Transverse colon (tissue), 4 donors: ENCODE measurements around the gene RFPL1.
"Not testable (repeated sequence)": the region's sequence is repeated elsewhere in the genome, so short reads cannot be mapped to it uniquely, and the experiment has no call there.

Source experiments
- EP300 ChIP-seq: sonication (generic); formaldehyde crosslinking; IDR thresholded peaks from one replicate; pipeline ENCODE4 v1.6.1; 2017; ENCODE audit warnings: antibody characterized with exemption, low read depth
- POLR2A ChIP-seq: fragments of 450-650 bp; IDR thresholded peaks from one replicate; pipeline ENCODE4 v1.6.1; 2016; ENCODE audit warnings: antibody characterized with exemption, mild to moderate bottlenecking, moderate library complexity
- POLR2AphosphoS5 ChIP-seq, 3 donors: sonication (generic); formaldehyde crosslinking; IDR thresholded peaks; one replicate each; pipeline ENCODE4 v1.6.1; 2016; ENCODE audit warnings: antibody characterized with exemption in 3 of 3
- TF ChIP-seq, protein P1 (sequence below), 5 experiments: fragments of 200-600 bp in 3 of 5; fragments of 450-650 bp in 2 of 5; sonication (generic) in 3 of 5; IDR thresholded peaks; 1 replicate in 2 of 5; 2 replicates in 3 of 5; pipeline ENCODE4 v1.5.1; 2016 to 2017; ENCODE audit warnings: antibody characterized with exemption in 5 of 5, inconsistent platforms in 3 of 5, mild to moderate bottlenecking in 2 of 5, moderate library complexity in 1 of 5

GRCh38 chr22:29438283-29438682, at the start of gene RFPL1:
- not testable (repeated sequence) for TF ChIP-seq POLR2AphosphoS5 (IDR thresholded peaks at IDR 0.05); POLR2A; EP300
- TF ChIP-seq, protein P1, sequence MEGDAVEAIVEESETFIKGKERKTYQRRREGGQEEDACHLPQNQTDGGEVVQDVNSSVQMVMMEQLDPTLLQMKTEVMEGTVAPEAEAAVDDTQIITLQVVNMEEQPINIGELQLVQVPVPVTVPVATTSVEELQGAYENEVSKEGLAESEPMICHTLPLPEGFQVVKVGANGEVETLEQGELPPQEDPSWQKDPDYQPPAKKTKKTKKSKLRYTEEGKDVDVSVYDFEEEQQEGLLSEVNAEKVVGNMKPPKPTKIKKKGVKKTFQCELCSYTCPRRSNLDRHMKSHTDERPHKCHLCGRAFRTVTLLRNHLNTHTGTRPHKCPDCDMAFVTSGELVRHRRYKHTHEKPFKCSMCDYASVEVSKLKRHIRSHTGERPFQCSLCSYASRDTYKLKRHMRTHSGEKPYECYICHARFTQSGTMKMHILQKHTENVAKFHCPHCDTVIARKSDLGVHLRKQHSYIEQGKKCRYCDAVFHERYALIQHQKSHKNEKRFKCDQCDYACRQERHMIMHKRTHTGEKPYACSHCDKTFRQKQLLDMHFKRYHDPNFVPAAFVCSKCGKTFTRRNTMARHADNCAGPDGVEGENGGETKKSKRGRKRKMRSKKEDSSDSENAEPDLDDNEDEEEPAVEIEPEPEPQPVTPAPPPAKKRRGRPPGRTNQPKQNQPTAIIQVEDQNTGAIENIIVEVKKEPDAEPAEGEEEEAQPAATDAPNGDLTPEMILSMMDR (IDR thresholded peaks at IDR 0.05): not testable (repeated sequence)
